B cell (primary cell): ENCODE data around the gene TMC6.

ENCODE experiments used
- CTCF ChIP-seq: fragments of 200-600 bp; IDR thresholded peaks from one replicate; pipeline ENCODE4 v1.8.0; 2022; ENCODE audit warnings: antibody characterized with exemption, mild to moderate bottlenecking
- EZH2 ChIP-seq: IDR thresholded peaks from 2 replicates; pipeline ENCODE4 v1.6.1; 2012; ENCODE audit warnings: borderline replicate concordance, low read depth, mild to moderate bottlenecking, moderate library complexity, low read length; ENCODE audit not compliant: insufficient read depth, poor library complexity, severe bottlenecking

GRCh38 chr17:78127239-78127887 is 1.2 kb downstream of the TMC6 start:
- no peak for TF ChIP-seq CTCF
- TF ChIP-seq EZH2, result no peak
